Right lung (tissue), 5 donors: ENCODE results near the gene TMEM263. TPM values are rescaled to one million over a fixed set of nuclear protein-coding genes. Genes with fewer than 3 reads are reported as not detected.

Experiments
- polyA plus RNA-seq, 5 donors: library from polyadenylated mRNA; unstranded; fragments of 120-200 nt; gene quantifications; one replicate each; pipeline versions ENCODE4 v1.2.1 to v1.2.3, GENCODE V29; 2013; ENCODE audit warnings: inconsistent platforms in 1 of 5, low replicate concordance in 1 of 5; ENCODE audit not compliant: insufficient read length in 5 of 5, insufficient read depth in 1 of 5

The TMEM263 gene
- polyA plus RNA-seq, 5 donors, result 69.9 to 86.5 (median 84.1) TPM

Other genes starting within 250 kb of the TMEM263 start
- 10 to 100 TPM; 17.1 to 27.1 (median 24.2) TPM for gene RIC8B, start 181.2 kb upstream of the TMEM263 start, polyA plus RNA-seq
- gene MTERF2, start 31.2 kb downstream of the TMEM263 start, polyA plus RNA-seq, result 10 to 100 TPM; 35.7 to 52.1 (median 43.4) TPM
- 10 to 100 TPM; 27.5 to 30.6 (median 28.0) TPM for gene CRY1, start 137.6 kb downstream of the TMEM263 start, polyA plus RNA-seq